Limb (tissue), 2 donors: Measurements from ENCODE around the gene SLC45A1.

ENCODE experiments used
- DNase-seq, 2 donors: peaks; one replicate each; pipeline ENCODE4 v3.0.0-alpha.2; 2016; ENCODE audit errors: extremely low spot score in 2 of 2

The SLC45A1 gene

DNA sequence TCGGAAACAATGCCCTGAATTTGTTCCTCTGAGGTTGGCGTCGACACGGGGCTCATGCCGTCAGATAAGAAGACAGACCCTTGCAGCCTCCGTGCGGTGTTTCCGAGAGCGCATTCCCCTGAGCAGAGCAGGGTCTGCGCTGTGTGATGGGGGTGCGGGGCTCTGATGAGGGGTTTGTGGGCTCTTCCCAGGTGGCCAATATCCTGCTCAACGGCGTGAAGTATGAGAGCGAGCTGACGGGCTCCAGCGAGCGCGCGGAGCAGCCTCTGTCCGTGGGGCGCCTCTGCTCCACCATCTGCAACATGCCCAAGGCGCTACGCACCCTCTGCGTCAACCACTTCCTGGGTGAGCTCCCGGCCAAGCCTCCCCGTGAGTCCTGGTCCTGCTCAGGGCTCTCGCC is 17.3 kb downstream of the SLC45A1 start:
- DNase-seq = no peak

DNA sequence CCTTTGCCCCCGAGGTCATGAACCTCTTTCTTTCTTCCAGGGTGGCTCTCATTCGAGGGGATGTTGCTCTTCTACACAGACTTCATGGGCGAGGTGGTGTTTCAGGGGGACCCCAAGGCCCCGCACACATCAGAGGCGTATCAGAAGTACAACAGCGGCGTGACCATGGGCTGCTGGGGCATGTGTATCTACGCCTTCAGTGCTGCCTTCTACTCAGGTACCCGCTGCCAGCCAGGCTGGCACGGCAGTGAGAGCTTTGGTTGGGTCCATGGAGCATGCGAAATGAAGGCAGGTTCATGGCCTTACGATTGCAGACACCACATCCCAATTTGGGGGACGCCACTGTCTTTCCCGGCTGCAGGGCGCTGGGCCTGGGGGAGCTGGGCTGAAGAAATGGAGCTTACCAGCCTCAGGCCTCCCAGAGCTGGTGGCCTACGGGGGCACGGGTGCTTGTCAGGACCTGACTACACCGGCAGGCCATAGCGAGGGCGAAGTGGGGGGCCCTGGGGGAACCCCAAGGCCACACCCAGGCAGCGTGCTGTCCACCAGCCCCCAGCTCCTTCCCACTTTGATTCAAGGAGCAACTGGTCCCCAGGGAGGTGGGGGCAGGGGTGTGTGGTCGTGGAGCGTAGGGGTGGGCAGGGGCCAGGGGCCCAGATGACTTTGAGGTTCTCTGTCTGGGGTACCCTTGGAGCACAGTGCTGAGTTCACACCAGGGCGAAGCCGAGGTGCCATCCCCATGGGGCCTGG is 20.0 kb downstream of the SLC45A1 start:
- no peak for DNase-seq

DNA sequence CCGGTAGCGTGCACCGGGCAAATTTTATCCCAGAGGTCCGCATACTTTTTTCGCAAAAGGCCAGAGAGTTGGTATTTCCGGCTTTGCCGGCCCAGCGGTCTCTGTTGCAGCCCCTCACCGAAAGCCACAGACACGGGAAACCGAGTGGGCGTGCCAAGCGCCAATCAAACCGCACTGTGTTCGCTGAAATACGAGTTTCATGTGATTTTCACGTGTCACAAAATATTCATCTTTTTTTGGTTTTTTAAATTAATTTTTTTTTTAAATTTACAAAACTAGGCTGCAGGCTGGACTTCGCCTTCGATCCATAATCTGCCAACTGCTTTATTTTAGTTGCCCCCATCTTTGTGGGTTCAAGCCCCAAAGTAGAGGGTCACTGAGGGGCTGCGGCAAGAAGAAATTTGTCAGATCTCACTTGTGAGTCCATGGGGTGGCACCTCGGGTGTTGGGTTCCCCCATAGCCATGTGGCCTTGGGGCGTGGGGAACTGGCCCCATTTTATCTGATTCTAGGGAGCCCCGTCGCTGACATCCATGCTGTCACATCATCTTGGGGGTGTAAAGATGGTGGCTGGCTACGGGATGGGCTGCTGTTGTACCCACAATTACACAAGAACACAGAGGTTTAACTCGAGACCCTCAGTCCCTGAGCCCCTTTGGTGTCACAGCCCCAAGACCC is 20.8 kb downstream of the SLC45A1 start:
- DNase-seq = no peak

DNA sequence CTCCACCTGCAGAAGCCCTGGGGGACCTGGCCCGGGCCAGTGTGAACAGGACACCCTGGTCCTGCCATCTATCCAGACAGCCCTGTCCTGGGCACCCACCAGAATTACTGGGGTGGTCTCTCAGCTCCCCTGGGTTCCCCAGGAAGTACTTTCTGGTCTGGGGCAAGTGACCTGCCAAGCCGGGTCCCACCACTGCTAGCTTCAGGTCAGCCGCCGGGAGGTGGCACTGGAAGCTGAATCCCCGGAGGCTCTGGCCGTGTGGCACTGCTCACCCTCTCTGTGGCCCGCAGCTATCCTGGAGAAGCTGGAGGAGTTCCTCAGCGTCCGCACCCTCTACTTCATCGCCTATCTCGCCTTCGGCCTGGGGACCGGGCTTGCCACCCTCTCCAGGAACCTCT is 21.3 kb downstream of the SLC45A1 start:
- no peak for DNase-seq

DNA sequence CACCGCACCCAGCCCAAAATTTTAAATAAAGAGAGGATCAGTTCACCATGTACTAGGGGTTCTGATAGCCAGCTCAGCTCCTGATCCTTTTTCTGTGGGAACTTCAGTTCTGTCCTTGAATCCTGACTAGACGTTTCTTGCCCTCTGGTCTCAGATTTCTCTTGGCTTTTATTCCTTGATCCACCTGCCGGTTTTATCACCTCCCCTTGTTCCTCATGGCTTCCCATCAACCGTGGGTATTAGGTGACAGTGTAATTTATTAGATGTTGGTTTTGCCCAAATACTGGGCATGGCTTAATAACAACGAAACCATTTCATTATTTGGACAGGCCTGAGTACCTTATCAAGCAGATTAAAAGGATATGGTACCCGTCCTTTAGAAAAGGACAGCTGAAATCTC is 22.5 kb downstream of the SLC45A1 start:
- DNase-seq = no peak

- DNase-seq = no peak
Observed at GRCh38 chr1:8342325-8342724, 24.4 kb downstream of the SLC45A1 start.

DNA sequence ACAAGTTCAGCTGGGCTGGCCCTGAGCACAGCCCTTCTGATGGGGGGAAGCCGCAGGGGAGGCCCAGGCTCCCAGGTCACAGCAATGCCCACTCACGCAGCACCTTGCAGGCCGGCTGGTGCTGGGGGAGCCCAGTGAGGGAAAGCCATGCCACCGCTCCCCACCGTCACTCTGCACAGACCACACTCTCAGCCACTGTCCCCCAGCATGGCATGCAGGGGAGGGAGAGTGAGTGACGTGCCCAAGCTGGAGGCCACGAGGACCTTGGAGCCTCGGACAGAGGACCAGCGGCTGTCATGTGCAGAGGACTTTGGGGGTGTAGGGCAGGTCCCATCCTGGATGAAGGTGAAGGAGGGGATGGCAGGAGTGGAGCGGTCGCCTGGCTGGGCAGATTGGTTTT is 25.1 kb downstream of the SLC45A1 start:
- no peak for DNase-seq

GRCh38 chr1:8343464-8344001 is 25.6 kb downstream of the SLC45A1 start:
- DNase-seq = no peak

DNA sequence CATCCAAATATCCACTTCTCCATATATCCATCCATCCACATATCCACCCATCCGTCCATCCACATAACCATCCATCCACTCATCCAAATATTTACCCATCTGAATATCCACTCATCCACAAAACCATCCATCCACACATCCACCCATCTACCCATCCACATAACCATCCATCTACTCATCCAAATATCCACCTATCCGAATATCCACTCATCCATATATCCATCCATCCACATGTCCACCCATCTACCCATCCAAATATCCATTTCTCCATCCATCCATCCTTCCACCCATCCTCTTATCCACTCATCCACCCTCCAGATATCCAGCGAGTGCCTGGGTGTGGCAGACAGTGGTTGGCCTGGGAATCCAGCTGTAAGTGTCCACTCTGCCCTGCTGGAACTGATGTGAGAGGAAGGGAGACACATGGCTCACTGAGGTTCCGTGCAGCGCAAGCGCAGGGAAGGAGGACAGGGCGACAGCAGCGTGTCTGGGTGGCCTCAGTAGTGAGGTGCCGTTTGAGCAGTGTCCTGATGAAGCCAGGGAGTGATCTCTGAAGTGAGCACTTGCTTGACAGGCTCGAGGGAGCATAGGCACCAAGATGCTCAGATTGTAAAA is 27.1 kb downstream of the SLC45A1 start:
- DNase-seq = no peak

GRCh38 chr1:8345621-8346415 is 27.9 kb downstream of the SLC45A1 start:
- DNase-seq = no peak

GRCh38 chr1:8347635-8348034 is 29.7 kb downstream of the SLC45A1 start:
- no peak for DNase-seq

DNA sequence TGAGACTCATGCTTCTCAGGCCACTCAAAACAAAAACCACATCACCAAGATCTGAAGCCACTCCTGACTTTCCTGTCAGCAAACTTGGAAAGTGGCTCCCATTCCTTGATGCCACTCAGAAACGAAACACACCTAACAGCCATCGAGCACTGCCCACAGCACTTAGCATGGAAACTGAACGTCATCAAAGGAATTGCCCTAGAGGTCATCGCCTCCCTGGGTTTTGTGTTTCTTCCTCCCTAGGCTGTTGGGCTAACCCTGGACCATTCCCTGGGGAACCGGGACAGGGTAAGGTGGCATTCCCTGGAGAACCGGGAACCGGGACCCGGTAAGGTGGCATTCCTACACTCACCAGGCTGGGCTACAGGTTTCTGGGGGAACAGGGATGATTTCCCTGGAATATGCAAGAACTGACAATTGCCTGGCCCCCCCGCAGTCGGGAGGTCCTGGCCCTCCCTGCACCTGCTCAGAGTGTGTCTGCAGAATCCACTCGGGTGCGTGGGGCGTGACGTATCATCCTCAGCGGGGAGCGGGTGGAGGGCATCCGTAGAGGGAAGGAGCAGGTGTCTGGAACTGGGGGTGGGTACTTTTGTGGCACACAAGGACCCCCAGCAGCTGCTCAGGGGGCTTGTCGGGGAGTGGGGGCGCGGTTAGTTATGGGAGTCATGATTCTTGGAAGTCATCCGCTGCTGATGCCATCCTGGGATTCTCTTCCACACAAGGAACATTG is 30.3 kb downstream of the SLC45A1 start:
- DNase-seq = no peak

DNA sequence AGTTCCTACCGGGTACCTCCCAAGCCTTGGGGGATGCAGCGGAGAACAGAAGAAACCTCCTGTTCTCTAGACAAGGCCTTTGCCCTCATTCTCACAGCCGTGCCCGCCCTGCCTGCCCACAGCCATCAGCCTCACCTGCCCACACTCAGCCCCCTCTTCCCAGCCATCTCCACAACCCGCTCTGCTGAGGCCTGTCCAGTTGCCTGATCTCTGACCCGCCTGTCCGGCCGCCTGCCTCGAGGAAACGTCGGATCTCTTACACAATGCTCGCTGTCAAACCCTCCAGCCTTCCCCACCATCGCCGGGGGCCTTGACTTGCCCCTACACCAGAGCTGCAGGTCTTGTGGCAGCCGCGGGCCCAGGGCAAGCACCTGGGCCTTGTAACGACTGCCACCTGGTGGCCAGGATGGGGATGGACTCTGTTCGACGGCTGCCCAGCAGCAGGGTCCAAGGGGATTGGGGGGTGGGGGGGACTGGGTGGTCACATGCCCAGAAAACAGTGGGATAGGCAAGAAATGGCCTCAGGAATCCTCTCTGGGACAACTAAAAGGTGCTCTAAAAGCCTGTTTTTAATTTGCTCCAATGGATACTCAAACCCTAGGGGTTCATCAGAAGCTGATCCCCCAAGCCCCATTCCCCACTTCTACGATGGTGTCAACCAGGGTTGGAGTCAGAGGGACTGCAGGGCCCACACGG is 31.0 kb downstream of the SLC45A1 start:
- peak; percentile 67 to 83 for DNase-seq

GRCh38 chr1:8349473-8349865 is 31.6 kb downstream of the SLC45A1 start:
- no peak for DNase-seq

DNA sequence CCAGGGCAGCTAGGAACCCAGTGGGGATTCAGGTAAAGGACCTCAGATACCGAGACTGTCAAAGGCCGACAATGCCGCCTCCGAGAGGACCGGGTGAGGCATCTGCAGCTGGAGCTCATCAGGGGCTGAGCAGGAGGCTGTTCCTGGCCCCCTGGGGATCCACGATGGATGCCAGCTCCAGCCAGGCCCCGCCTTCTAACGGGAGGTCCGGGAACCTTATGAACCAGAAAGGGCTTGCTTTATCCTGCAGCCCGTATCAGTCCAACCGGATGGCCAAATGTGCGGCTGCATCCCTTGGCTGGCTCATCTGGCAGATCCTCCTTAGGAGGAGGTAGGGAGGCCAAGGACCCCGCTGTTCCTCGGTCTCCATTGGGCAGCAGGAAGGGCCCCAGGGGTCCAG is 32.0 kb downstream of the SLC45A1 start:
- no peak for DNase-seq

- peak in 1 of 2 donors; percentile 31 for DNase-seq
Observed at GRCh38 chr1:8350914-8351684, 33.2 kb downstream of the SLC45A1 start.

- no peak for DNase-seq
Observed at GRCh38 chr1:8351693-8352470, 34.0 kb downstream of the SLC45A1 start.

- DNase-seq = no peak
Observed at GRCh38 chr1:8352471-8352845, 34.5 kb downstream of the SLC45A1 start.
